ENCODE results near the gene SEMA7A.

SEMA7A gene

GRCh38 chr15:74451322-74451721 is 17.6 kb upstream of the SEMA7A start:
- DNase-seq: no peak

DNA sequence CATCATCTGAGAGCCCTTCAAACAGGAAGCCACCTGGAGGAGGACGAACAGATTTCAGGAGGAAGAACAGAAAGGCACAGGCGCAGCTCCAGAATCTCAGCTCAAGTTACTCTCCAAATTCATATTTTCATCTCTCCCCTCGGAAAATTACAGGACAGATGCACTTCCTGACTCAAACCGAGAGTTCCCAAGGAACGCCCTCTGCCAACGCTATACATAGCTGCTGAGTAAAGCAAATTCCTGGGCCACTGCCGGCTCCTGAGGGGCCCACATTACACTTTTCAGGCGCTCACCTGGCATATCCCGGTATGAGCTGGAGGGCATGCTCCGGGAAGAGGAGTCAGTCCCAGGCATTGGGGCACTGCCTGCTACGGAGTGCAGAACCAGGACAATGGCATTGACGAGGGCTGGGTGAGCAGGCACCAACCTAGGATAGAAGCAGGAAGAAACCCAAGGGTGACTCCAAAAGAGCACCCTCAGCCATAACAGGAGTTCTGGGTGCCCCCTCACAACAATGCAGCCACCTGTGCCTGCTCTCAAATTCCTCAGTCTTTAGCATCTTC is 16.0 kb upstream of the SEMA7A start:
- no peak for DNase-seq

DNA sequence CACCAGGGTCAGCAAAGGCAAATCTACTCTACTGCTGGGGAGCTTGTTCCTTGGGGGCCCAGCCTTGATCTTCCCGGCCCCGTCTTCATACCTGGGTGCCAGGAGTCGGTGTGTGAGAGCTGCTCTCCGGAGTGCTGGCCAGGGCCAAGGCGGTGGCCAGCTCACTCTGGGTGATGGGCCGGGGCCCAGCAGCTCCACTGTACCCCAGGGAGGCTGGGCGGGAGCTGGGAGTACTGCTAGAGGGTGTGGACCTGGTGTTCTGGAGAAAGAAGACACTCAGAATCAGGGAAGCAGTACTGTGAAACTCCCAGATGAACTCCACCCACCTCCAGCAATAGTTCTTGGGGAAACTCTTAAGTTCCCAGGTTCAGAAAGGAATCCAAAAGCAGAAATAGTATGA is 15.3 kb upstream of the SEMA7A start:
- no peak for DNase-seq

DNA sequence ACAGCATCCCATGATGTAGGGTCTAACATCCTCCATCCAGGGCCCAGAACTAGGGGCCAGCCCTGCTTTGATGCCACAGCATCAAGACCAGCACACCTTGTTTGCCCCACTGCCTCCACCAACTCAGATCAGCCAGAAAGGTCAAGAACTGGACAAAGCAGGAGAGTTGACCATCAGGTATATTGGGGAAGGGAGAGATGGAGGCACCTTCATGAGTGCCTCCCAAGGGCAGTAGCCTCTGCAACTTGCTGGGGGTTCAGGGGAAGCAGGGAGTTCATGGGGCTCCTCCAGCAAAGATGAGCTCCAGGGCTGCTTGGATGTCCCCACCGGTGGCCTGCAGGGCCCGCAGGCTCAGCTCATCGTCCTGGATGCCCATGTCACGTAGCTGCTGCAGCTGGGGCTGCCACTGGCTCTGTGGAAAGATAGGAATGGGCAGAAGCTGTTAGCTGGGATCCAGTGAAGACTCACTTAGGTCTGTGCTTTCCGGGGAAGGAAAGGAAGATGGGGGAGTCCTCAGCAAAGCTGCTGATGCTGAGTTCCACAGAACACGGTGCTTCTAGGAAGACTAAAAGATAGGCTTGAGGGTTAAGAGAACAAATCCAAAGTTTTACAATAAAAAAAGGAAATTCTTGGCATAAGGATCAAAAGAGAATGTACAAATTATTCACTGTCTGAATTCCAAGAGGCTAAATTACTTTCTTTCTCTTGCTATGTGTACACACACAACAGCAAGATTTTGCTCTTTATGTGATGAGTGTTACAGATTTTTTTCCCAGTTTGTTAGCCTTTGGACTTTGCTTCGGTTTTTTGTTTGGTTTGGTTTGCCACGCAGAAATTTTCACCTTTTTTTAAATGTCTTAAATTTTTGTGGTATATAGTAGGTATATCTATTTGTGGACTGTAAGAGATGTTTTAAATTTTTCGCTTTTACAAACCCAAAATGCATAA is 12.3 kb upstream of the SEMA7A start:
- no peak for DNase-seq

- DNase-seq: no peak
Measured at GRCh38 chr15:74444106-74445062, 10.6 kb upstream of the SEMA7A start.

DNA sequence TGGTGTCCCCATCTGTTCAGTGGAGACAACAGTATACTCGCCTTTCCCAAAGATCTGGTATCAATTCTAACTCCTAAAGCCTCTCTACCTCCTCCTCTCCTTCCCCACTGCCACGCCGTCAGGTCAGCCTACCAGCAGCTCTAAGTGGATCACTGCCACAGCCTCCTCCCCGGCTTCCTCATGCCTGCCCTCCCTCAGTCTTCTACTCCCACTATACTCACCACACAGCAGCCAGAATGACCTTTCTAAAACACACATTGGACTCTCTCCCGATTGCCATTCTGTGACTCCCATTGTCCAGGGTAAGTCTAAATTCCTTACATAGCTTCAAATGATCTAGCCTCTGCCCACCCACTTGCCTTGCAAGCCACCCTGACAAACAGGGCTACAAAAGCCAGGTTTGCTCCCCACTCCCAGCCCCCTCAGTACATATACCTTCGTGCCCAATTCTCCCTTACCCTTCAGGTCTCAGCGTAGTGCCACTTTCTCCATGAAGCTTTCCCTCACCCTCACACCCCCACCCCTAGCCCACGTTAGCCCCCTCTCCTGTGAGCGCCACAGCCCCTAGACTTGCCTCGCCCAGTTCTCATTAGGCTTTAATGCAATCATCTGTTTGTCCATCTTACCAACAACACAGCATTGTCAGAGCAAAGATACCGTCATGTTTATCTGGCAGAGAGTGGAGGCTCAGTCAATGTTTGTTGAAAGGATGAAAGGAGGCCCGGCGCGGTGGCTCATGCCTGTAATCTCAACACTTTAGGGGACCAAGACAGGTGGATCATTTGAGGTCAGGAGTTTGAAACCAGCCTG is 9.5 kb upstream of the SEMA7A start:
- peak; percentile 49 for DNase-seq

- DNase-seq: no peak
Measured at GRCh38 chr15:74442604-74443003, 8.8 kb upstream of the SEMA7A start.

GRCh38 chr15:74442063-74442462 is 8.3 kb upstream of the SEMA7A start:
- DNase-seq: no peak

- DNase-seq: no peak
Measured at GRCh38 chr15:74441248-74441941, 7.6 kb upstream of the SEMA7A start.

DNA sequence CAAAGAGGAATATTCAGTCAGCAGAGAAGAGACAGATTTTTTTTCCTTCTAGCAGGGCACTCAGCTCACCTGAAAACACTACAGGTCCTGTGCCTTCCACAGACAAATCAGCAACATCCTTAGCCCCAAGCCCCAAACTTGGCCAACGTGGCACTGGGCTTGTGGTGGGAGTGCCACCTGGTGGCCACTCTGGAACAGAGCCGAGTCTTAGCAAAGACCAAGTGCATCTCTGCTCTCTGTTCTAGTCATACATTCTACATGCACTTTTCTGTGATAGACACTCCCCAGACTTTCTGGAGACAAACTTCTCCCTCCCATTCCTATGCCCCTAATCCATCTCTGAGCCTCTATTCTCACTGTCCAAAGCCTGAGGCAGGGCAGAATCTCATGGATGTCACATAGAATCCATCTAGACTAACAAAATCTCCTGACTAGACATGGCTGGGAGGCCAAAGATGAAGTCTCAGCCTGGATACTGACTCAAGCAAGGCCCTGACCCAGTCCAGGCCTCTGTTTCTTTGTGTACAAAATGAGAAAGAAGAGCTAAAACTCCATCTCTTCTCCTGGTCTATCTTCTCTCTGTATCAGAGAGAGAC is 5.1 kb upstream of the SEMA7A start:
- peak; percentile 71 for DNase-seq

DNA sequence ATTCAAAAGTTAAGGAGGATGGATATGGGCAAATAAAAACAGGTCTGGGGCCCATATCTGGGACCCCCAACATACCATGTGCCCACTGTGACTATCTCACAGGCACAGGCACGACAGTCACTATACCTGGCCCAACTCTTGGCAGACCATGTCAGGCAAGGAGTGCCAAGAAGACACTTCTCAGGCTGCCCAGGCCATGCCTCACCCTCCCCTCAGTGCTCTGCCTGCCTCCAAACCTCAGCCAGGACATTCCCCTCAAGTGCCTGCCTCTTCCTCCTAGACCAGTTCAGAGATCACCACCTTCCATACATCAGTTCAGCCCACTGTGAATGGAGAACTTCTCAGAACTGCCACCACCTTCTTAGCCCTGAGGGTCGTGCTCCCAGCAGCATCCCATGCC is 4.4 kb upstream of the SEMA7A start:
- DNase-seq: no peak

DNA sequence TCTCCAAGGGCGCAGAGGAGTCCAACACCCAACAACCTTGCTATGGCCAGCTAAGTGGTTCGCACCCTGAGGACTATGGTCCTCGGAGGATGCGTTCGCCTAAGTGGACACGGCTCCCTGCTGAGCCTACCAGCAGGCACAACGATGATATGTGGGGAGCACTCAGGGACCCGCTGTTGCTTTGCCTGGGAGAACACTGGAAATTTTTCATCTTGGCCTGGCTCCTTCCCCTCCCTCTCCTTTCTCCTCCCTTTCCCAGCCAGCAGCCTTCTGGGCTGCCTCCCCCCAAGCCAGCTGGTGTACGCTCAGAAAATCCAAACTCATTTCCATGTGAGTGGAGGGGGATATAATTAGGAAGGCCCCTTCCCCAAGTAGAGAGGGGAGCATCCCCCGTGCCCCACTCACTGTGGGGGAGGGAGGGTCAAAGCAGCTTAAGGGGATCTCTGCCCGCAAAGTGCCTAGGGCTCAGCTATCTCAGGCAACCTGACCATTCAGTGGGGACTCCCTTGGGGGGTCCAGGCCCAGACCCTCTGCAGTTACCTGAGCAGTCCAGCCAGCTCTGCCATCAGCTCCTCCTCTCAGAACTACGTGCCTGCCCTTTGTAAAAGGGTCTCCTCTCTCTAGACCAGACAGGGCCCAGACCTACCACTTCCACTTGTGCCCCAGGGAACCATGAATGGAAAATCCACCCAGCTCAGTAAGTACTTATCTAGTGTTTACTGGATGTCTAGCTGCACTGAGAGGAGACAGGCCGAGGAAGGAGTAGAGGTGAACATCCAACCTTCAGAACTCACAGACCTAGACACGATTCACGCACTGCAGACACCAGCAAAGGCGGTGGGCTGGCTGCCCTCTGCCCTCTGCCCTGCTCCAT is 742 bp upstream of the SEMA7A start:
- DNase-seq: no peak

GRCh38 chr15:74432968-74433591 is 678 bp downstream of the SEMA7A start:
- DNase-seq: no peak

- DNase-seq: no peak
Measured at GRCh38 chr15:74432271-74432967, 1.3 kb downstream of the SEMA7A start.

DNA sequence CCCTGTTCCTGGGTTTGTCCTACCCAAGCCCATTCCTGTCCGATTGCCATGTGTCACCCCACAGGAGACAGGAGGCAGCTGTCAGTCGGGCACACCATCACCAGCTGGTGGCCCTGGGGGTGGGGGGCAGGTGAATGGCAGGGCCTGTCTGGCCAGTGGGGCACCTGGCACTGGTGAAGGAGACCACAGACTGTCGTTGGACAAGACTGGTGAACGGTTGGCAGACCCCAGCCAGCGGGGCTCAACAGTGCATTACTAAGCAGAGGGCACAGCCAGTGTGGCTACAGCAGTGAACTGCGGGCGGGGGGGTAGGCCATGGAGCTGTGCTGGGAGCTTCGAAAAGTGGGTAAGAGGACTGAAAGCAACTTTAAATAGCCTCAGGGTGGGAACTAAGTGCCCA is 2.1 kb downstream of the SEMA7A start:
- no peak for DNase-seq

DNA sequence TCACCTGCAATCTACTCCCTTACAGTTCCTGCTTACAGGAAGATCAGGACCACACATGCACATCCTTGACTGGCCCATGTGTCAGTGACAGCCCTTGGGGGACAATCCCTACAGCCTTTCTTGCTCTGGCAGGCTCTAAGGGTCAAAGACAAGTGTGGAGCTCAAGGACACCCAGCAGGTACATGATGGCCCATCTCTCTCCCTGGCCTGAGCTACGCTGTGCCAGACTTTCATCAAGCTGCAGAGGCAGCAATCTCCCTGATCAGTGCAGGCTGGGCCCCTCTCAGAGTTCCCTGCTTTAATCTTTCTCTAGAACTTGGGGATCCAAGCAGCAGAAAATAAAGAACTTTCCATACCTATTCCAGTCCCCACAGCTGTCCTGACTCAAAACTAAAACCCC is 2.6 kb downstream of the SEMA7A start:
- DNase-seq: no peak

- no peak for DNase-seq
Measured at GRCh38 chr15:74430510-74430951, 3.2 kb downstream of the SEMA7A start.

DNA sequence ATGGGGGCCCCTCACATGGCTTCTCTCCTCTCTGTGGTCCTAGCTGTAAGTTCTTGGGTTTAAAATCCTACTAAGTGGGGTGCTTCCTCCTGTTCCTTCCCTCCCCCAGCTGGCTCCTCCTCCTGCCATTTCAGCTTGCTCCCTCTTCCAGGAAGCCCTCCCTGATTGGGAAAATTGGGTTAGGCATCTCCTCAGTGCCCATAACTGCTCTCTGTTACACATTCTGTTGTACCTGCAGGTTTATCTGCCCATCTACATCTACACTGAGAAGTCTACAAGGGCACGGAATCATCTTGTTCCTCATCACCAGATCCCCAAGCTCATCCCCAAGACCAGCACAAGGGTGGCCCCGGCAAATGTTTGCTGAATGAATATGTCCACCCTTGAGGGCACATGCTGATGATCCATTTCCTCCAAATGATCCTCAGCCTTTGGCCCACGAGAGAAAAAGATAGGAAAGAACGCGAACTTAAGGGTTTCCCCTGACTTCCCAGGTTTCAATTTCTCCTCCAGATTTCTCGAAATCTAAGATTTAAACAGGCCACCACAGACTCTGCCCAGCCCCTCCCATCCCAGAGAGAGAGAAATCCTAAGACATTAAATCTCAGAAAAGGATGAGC is 3.9 kb downstream of the SEMA7A start:
- DNase-seq: no peak
